ENCODE data around the gene PIGU.
"Not testable (repeated sequence)": the region's sequence is repeated elsewhere in the genome, so short reads cannot be mapped to it uniquely, and the experiment has no call there.

PIGU gene

DNA sequence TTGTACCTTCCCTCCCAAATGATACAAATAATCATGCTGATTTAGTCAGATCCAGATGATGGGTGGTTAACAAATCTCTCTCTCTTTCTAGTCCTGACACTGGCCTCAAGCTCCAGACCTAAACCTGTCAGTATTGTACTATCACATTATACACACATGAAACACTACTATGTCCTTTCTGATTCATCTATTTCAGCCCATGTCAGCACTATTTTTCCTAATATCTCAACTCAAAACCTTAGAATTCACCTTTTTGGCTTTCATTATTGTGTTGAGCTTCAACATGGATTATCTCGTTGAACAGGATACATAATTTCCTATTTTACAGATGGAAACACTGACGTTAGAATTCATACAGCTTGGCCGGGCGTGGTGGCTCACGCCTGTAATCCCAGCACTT is 3.5 kb downstream of the PIGU start:
- no peak overlapping the region for H2BK5ac ChIP-seq (ENCODE audit: low read depth, low read length, poor library complexity, severe bottlenecking)
- no peak overlapping the region for H3K18ac ChIP-seq (ENCODE audit: low read depth in 1 of 2, low read length in 2 of 2)
- no peaks in the 10 kb centered on the region for H3K9me3 ChIP-seq (ENCODE audit: control insufficient read depth, low read length)
- no peaks in the 10 kb centered on the region for H3K36me3 ChIP-seq (ENCODE audit: control insufficient read depth in 1 of 2, insufficient read depth in 2 of 2, low read depth in 1 of 2, low read length in 2 of 2)
- H4K91ac ChIP-seq (ENCODE audit: low read length) = no peak overlapping the region
- H3K27me3 ChIP-seq (ENCODE audit: control insufficient read depth in 1 of 2, insufficient read depth in 1 of 2, low read length in 2 of 2) = no peaks in the 10 kb centered on the region
- H3K79me1 ChIP-seq (replicated peaks; ENCODE audit: low read length, poor library complexity, severe bottlenecking) = peaks cover 11% of the 10 kb centered on the region
- H2BK120ac ChIP-seq (ENCODE audit: low read depth, low read length) = no peak overlapping the region
- no peak overlapping the region for H2BK15ac ChIP-seq (ENCODE audit: low read depth, poor library complexity, severe bottlenecking)
- WGBS = 96% methylated on average over 5 of the region's 5 CpGs
- no peak overlapping the region for H4K8ac ChIP-seq (ENCODE audit: low read length)
- H3K9ac ChIP-seq (ENCODE audit: low read length) = no peak overlapping the region
- H3K27ac ChIP-seq (ENCODE audit: low read length, poor library complexity, severe bottlenecking) = no peak overlapping the region
- no peak overlapping the region for H3K4me2 ChIP-seq (ENCODE audit: low read length, poor library complexity, severe bottlenecking)
- no peak overlapping the region for H3K4ac ChIP-seq (ENCODE audit: low read depth in 1 of 2, low read length in 2 of 2)
- no peak overlapping the region for H2AFZ ChIP-seq (ENCODE audit: low read depth, low read length)
- no peak for DNase-seq
- H3K4me3 ChIP-seq (ENCODE audit: insufficient read depth in 1 of 2, low read depth in 1 of 2, low read length in 2 of 2) = no peak overlapping the region
- no peak overlapping the region for H2AK5ac ChIP-seq (ENCODE audit: low read length, severe bottlenecking)
- H3K23ac ChIP-seq (ENCODE audit: low read length in 2 of 2) = no peak overlapping the region
- no peak overlapping the region for H3K14ac ChIP-seq (ENCODE audit: low read length in 2 of 2)
- H3K4me1 ChIP-seq (ENCODE audit: control insufficient read depth, insufficient read depth, low read depth, low read length) = peaks cover 2% of the 10 kb centered on the region
- no peak overlapping the region for H2BK12ac ChIP-seq (ENCODE audit: low read length in 2 of 2)

GRCh38 chr20:34669094-34669493 is 7.8 kb downstream of the PIGU start:
- Histone ChIP-seq H3K4ac (ENCODE audit: low read depth in 1 of 2, low read length in 2 of 2) (no peak overlapping the region), H3K9me3 (ENCODE audit: control insufficient read depth, low read length) (no peaks in the 10 kb centered on the region), H3K9ac (ENCODE audit: low read length) (no peak overlapping the region), H3K4me1 (ENCODE audit: control insufficient read depth, insufficient read depth, low read depth, low read length) (no peaks in the 10 kb centered on the region), H3K23ac (ENCODE audit: low read length in 2 of 2) (no peak overlapping the region), H3K27ac (ENCODE audit: low read length, poor library complexity, severe bottlenecking) (no peak overlapping the region), H3K36me3 (ENCODE audit: control insufficient read depth in 1 of 2, insufficient read depth in 2 of 2, low read depth in 1 of 2, low read length in 2 of 2) (no peaks in the 10 kb centered on the region), H2BK120ac (ENCODE audit: low read depth, low read length) (no peak overlapping the region), H3K79me1 (replicated peaks; ENCODE audit: low read length, poor library complexity, severe bottlenecking) (peaks cover 20% of the 10 kb centered on the region), H2BK5ac (ENCODE audit: low read depth, low read length, poor library complexity, severe bottlenecking) (no peak overlapping the region), H2BK12ac (ENCODE audit: low read length in 2 of 2) (no peak overlapping the region), H2BK15ac (ENCODE audit: low read depth, poor library complexity, severe bottlenecking) (no peak overlapping the region), H3K4me3 (ENCODE audit: insufficient read depth in 1 of 2, low read depth in 1 of 2, low read length in 2 of 2) (no peak overlapping the region), H2AK5ac (ENCODE audit: low read length, severe bottlenecking) (no peak overlapping the region), H3K4me2 (ENCODE audit: low read length, poor library complexity, severe bottlenecking) (no peak overlapping the region), H3K14ac (ENCODE audit: low read length in 2 of 2) (no peak overlapping the region), H4K8ac (ENCODE audit: low read length) (no peak overlapping the region), H3K18ac (ENCODE audit: low read depth in 1 of 2, low read length in 2 of 2) (no peak overlapping the region), H3K27me3 (ENCODE audit: control insufficient read depth in 1 of 2, insufficient read depth in 1 of 2, low read length in 2 of 2) (no peaks in the 10 kb centered on the region), H2AFZ (ENCODE audit: low read depth, low read length) (no peak overlapping the region), H4K91ac (ENCODE audit: low read length) (no peak overlapping the region)
- DNase-seq = no peak
- WGBS = no CpG with 5 or more reads among the region's 1 CpG

GRCh38 chr20:34664751-34665150 is 12.1 kb downstream of the PIGU start:
- not testable (repeated sequence) for H4K8ac ChIP-seq (ENCODE audit: low read length); H2BK120ac ChIP-seq (ENCODE audit: low read depth, low read length); H2AK5ac ChIP-seq (ENCODE audit: low read length, severe bottlenecking); H3K4me3 ChIP-seq (ENCODE audit: insufficient read depth in 1 of 2, low read depth in 1 of 2, low read length in 2 of 2); H3K27me3 ChIP-seq (ENCODE audit: control insufficient read depth in 1 of 2, insufficient read depth in 1 of 2, low read length in 2 of 2); H4K91ac ChIP-seq (ENCODE audit: low read length); H3K9ac ChIP-seq (ENCODE audit: low read length); H3K18ac ChIP-seq (ENCODE audit: low read depth in 1 of 2, low read length in 2 of 2); H2BK5ac ChIP-seq (ENCODE audit: low read depth, low read length, poor library complexity, severe bottlenecking); H3K23ac ChIP-seq (ENCODE audit: low read length in 2 of 2); DNase-seq; H3K14ac ChIP-seq (ENCODE audit: low read length in 2 of 2); H3K4me2 ChIP-seq (ENCODE audit: low read length, poor library complexity, severe bottlenecking); H3K4me1 ChIP-seq (ENCODE audit: control insufficient read depth, insufficient read depth, low read depth, low read length); H2AFZ ChIP-seq (ENCODE audit: low read depth, low read length); H3K9me3 ChIP-seq (ENCODE audit: control insufficient read depth, low read length); H3K4ac ChIP-seq (ENCODE audit: low read depth in 1 of 2, low read length in 2 of 2); H2BK12ac ChIP-seq (ENCODE audit: low read length in 2 of 2); H2BK15ac ChIP-seq (ENCODE audit: low read depth, poor library complexity, severe bottlenecking); H3K27ac ChIP-seq (ENCODE audit: low read length, poor library complexity, severe bottlenecking); H3K36me3 ChIP-seq (ENCODE audit: control insufficient read depth in 1 of 2, insufficient read depth in 2 of 2, low read depth in 1 of 2, low read length in 2 of 2)
- WGBS = 97% methylated on average over 4 of the region's 7 CpGs
- H3K79me1 ChIP-seq (replicated peaks; ENCODE audit: low read length, poor library complexity, severe bottlenecking) = peaks cover 18% of the 10 kb centered on the region

- peaks cover 2% of the 10 kb centered on the region for H3K4me1 ChIP-seq (ENCODE audit: control insufficient read depth, insufficient read depth, low read depth, low read length)
- no peaks in the 10 kb centered on the region for H3K36me3 ChIP-seq (ENCODE audit: control insufficient read depth in 1 of 2, insufficient read depth in 2 of 2, low read depth in 1 of 2, low read length in 2 of 2)
- H2AK5ac ChIP-seq (ENCODE audit: low read length, severe bottlenecking) = no peak overlapping the region
- no peak overlapping the region for H3K9ac ChIP-seq (ENCODE audit: low read length)
- H2AFZ ChIP-seq (ENCODE audit: low read depth, low read length) = no peak overlapping the region
- H3K9me3 ChIP-seq (ENCODE audit: control insufficient read depth, low read length) = no peaks in the 10 kb centered on the region
- H3K27me3 ChIP-seq (ENCODE audit: control insufficient read depth in 1 of 2, insufficient read depth in 1 of 2, low read length in 2 of 2) = no peaks in the 10 kb centered on the region
- H3K4me2 ChIP-seq (ENCODE audit: low read length, poor library complexity, severe bottlenecking) = no peak overlapping the region
- H4K8ac ChIP-seq (ENCODE audit: low read length) = no peak overlapping the region
- H2BK120ac ChIP-seq (ENCODE audit: low read depth, low read length) = no peak overlapping the region
- no peak overlapping the region for H2BK12ac ChIP-seq (ENCODE audit: low read length in 2 of 2)
- DNase-seq = peak; percentile 57
- no peak overlapping the region for H3K27ac ChIP-seq (ENCODE audit: low read length, poor library complexity, severe bottlenecking)
- no peak overlapping the region for H3K23ac ChIP-seq (ENCODE audit: low read length in 2 of 2)
- H3K4ac ChIP-seq (ENCODE audit: low read depth in 1 of 2, low read length in 2 of 2) = no peak overlapping the region
- no peak overlapping the region for H2BK5ac ChIP-seq (ENCODE audit: low read depth, low read length, poor library complexity, severe bottlenecking)
- WGBS = 78% methylated on average over 4 of the region's 5 CpGs
- H3K18ac ChIP-seq (ENCODE audit: low read depth in 1 of 2, low read length in 2 of 2) = peak overlapping the region in 1 of 2 experiments; percentile 21
- H2BK15ac ChIP-seq (ENCODE audit: low read depth, poor library complexity, severe bottlenecking) = no peak overlapping the region
- H3K79me1 ChIP-seq (replicated peaks; ENCODE audit: low read length, poor library complexity, severe bottlenecking) = peaks cover 15% of the 10 kb centered on the region
- H4K91ac ChIP-seq (ENCODE audit: low read length) = no peak overlapping the region
- no peak overlapping the region for H3K14ac ChIP-seq (ENCODE audit: low read length in 2 of 2)
- H3K4me3 ChIP-seq (ENCODE audit: insufficient read depth in 1 of 2, low read depth in 1 of 2, low read length in 2 of 2) = no peak overlapping the region
These were observed 13.5 kb downstream of the PIGU start for GRCh38 chr20:34663213-34663943.
